GM08714 (cell line): ENCODE measurements around the gene FBXW4.

Source experiments
- H3K4me3 ChIP-seq: fragments of 200-500 bp; sonication (Bioruptor generic); 2 replicates; pipeline ENCODE4 v1.5.1; 2014; ENCODE audit warnings: mild to moderate bottlenecking, low read length, inconsistent platforms
- ZNF274 ChIP-seq: IDR thresholded peaks from 2 replicates; pipeline ENCODE4 v1.6.1; 2012; ENCODE audit warnings: mild to moderate bottlenecking, low read depth, low read length

The FBXW4 gene

DNA sequence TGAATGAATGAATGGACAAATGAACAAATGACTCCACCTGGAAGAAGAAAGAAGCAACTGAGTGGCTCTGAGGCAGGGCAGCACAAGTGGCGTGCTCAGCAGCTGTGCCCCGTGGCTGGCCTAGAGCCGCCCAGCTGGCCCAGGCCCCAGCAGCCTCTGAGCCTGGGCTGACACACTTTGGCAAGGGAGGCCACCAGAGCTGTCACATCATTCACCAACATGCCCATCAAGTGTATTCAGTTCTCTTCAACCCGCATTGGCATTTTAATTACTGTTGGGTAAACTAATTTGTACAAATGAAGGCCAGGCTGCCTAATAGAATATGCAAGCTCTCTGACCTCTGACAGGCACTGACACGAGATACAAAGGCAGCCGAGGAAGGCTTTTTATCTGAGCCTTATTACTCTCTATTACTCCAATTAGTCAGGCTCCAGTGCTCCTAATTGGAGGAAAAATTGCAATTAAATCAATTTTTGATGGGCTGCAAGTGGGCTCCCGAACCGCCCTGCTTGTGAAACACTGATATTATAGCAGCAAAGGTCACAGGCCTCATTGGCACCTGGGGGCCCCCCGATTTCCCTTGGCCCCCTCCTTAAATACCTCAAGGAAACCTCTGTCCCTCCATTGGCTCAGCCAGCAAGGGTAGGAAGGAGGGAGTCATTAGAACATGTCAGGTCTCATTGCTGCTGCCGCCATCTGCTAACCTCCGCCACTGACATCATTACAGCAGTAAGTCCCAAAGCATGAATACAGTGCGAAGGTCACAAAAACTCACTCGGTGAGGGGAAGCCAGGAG is 64.9 kb downstream of the FBXW4 start:
- no peak for TF ChIP-seq ZNF274

DNA sequence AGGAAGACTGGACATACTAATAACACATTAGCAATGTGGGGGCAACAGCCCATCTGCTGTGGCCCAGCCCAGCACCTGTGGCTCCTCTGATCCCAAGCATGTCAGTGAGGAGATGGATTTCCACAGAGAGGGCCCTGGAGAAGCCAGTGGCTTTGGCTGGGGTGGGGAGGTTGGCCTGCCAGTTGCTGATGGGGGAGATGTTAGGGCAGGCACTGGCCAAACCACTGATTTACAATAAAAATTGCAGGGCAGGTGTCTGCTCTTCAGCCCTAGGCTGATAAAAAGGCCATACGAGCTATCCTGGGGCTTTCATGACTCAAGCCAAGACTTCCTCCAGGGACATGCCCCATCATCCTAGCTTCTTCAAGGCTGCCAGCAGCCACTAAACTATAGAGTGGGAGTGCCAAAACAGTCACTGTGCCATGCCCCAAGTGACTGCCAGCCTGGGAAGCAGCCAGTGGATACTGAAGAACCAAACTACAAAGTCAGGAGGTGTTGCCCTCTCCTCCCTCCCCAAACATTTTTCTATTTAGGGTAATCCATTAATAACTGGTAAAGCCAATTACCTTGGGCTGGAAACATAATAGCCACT is 69.1 kb downstream of the FBXW4 start:
- TF ChIP-seq ZNF274: no peak
- no peak overlapping the region for H3K4me3 ChIP-seq

More for the DNA sequence above, 64.9 kb downstream of the FBXW4 start:
- no peak overlapping the region for H3K4me3 ChIP-seq

GRCh38 chr10:101624526-101625102 is 70.4 kb downstream of the FBXW4 start:
- TF ChIP-seq ZNF274: no peak
- H3K4me3 ChIP-seq: no peak overlapping the region

- H3K4me3 ChIP-seq: no peak overlapping the region
- no peak for TF ChIP-seq ZNF274
Observed at GRCh38 chr10:101623528-101623927, 71.4 kb downstream of the FBXW4 start.

DNA sequence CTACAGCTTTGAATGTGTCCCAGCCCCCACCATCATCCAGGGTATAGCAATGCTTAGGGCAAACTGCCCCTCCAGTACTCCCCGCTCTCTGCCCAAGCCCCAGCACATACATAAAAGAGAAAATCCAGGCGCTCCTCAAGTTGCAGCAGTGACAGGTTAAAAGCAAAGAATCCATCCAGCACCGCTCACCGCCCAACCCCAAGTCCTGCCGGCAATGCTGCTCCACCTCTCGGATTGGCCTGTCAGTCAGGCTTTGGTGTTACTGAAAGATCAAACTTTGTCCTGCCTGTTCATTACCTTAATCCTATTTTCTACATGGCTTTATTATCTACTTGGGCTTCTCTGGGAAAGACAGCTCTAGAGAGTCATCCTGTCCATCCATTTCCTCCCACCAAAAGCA is 75.0 kb downstream of the FBXW4 start:
- no peak overlapping the region for H3K4me3 ChIP-seq
- no peak for TF ChIP-seq ZNF274

- no peak for TF ChIP-seq ZNF274
- no peak overlapping the region for H3K4me3 ChIP-seq
Observed at GRCh38 chr10:101618871-101619270, 76.1 kb downstream of the FBXW4 start.

DNA sequence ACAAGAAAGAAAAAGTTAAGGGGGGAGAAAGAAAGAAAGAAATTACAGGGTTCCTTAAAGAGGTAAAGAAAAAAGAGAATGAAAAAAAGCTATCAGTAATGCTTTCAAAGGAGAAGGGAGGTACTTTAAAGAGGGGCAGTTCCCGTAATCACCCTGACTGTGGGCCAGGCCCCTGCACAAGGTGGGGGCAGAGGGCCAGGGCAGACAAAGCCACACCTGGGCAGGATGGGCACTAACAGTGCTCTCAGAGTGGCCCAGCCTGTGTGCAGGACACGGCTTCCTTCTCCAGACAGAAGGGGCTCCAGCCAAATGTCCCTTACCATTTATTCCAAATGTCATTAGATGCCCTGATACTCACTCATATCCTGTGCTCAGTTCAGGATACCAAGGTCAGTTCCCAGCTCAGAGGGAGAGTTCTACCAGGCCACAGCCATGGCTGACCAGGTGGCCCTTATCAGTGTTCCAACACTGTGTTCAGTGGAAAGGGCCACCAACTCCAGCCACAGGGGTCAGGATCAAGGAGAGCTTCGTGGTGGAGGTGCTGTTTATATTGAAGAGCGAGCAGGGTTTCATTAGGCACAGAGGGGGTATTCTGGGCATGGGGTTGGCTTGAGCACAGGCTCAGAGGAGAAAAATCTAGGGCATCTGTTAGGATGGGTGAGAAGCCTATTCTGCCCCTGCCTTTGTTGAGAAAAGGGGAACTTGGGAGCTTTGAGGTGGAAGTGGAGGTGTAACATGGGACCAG is 77.0 kb downstream of the FBXW4 start:
- no peak overlapping the region; the same call in 1 of the 2 replicates for H3K4me3 ChIP-seq
- no peak for TF ChIP-seq ZNF274

- no peak overlapping the region for H3K4me3 ChIP-seq
Observed at GRCh38 chr10:101617102-101617823, 77.7 kb downstream of the FBXW4 start.

GRCh38 chr10:101616415-101617101 is 78.4 kb downstream of the FBXW4 start:
- H3K4me3 ChIP-seq: no peak overlapping the region
- no peak for TF ChIP-seq ZNF274

More at GRCh38 chr10:101617102-101617823, 77.7 kb downstream of the FBXW4 start:
- no peak for TF ChIP-seq ZNF274

DNA sequence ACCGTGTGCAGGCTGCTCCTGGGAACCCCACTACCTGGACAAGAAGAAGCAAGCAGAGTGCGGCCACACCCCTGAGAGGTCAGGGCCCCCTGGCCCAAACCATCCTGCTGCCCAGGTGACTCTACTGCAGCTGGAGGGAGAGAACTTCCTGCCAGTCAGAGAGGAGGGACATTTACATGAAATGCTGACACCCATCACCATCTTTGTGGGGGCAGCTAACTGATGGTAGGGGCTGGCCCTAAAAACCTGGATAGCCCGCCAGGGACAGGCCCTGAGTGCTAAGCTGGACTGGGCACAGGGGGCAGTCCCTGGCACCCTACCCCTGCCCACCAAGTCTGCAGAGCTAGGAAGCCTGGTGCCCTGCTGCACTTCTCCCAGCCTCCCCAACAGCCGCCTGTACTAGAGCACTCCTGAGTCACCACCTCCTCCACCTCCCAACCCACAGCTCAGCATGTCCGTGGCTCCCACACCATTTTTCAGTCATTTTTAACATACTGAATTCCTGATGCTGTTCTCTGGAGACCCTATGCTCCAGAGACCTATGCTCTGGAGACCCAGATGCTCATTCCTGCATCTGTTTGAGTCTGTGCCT is 79.3 kb downstream of the FBXW4 start:
- no peak for TF ChIP-seq ZNF274
- H3K4me3 ChIP-seq: no peak overlapping the region

DNA sequence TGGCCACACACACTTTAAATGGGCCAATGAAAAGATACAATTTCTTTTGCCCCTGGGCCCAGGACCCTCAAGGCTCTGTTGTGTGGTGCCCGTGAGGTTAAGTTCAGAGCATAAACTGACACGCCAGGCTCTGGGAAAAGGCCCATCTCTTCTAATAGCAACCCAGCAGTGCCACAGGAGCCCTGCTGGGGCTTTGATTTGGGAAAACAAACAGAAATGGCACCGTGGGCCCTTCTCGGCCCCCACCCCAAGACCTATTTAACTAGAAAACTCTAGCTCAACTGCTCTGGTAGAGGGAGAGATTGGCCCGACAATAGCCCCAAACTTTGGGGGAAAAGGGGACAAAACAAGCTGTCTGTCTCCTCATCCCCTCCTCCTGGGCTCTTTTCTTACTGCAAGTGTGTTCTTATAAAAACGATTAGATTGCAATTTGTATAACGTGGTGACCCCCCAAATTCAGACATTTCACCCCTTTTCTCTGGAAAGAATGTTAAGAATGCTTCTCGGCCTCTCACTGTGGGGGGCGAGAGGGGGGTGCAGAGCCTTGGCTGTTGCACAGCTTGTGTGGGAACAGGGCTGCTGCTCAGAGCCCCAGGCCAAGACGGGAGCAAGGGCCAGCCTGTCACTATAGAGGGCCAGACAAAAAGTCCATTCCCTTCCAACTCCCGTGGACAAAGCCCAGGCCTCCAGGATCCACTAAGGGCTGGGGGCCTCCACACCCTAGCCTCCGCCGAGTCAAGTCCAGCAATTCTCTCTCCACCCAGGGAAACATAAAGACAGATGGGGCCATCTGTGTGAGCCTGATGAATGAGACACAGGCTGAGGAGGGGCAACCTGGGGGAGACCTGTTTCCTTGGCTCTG is 80.1 kb downstream of the FBXW4 start:
- TF ChIP-seq ZNF274: no peak
- H3K4me3 ChIP-seq: no peak overlapping the region

DNA sequence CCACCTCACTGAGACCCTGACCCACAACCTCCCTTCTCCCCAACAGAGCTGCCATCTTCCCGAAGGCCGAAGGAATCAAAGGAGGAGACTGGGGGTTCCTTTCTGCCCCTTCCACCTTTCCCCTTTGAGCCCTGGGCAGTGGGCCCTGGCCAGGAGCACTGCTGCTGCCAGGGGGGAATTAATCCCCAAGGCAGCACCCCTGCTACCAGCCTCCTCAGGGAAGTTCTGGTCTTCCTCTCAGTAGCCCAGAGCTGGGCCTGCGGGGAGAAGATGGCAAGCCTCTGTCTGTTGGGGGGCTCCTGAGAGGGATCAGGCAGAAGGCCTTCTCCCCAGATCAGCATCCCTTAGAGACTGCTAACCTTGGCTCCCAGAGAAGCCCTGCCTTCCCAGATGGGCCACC is 81.3 kb downstream of the FBXW4 start:
- no peak for TF ChIP-seq ZNF274
- no peak overlapping the region for H3K4me3 ChIP-seq
